Suppressor macrophage (primary cell): ENCODE data around the gene SHISAL1.
A peak's percentile ranks its signal among the peaks of the same experiment; 100 is the strongest.
"Not testable (repeated sequence)": the region's sequence is repeated elsewhere in the genome, so short reads cannot be mapped to it uniquely, and the experiment has no call there.

Experiments used
- DNase-seq, 4 experiments: peaks; one replicate each; pipeline ENCODE4 v3.0.0-alpha.2; 2020 to 2022

The SHISAL1 gene

GRCh38 chr22:44328326-44328725 is 15.6 kb upstream of the SHISAL1 start:
- DNase-seq: no peak

- DNase-seq: no peak
Observed at GRCh38 chr22:44326491-44326885, 13.7 kb upstream of the SHISAL1 start.

GRCh38 chr22:44325718-44326490 is 13.2 kb upstream of the SHISAL1 start:
- peak; percentile 6 to 40 (median 28) for DNase-seq

GRCh38 chr22:44323140-44323790 is 10.5 kb upstream of the SHISAL1 start:
- not testable (repeated sequence) for DNase-seq

GRCh38 chr22:44319685-44320084 is 6.9 kb upstream of the SHISAL1 start:
- DNase-seq: no peak

- DNase-seq: no peak
Observed at GRCh38 chr22:44318751-44319150, 6.0 kb upstream of the SHISAL1 start.

- no peak for DNase-seq
Observed at GRCh38 chr22:44317886-44318637, 5.3 kb upstream of the SHISAL1 start.

GRCh38 chr22:44317123-44317444 is 4.3 kb upstream of the SHISAL1 start:
- DNase-seq: no peak

- DNase-seq: no peak
Observed at GRCh38 chr22:44316393-44317122, 3.8 kb upstream of the SHISAL1 start.

- DNase-seq: no peak
Observed at GRCh38 chr22:44314425-44315067, 1.8 kb upstream of the SHISAL1 start.

- DNase-seq: no peak
Observed at GRCh38 chr22:44313385-44314006, 745 bp upstream of the SHISAL1 start.

GRCh38 chr22:44311855-44312170 is 938 bp downstream of the SHISAL1 start:
- DNase-seq: peak in 1 of 4 experiments; percentile 16

- no peak for DNase-seq
Observed at GRCh38 chr22:44311104-44311854, 1.5 kb downstream of the SHISAL1 start.

GRCh38 chr22:44309647-44310046 is 3.1 kb downstream of the SHISAL1 start:
- no peak for DNase-seq

GRCh38 chr22:44309137-44309536 is 3.6 kb downstream of the SHISAL1 start:
- peak; percentile 69 to 86 (median 80) for DNase-seq

- DNase-seq: no peak
Observed at GRCh38 chr22:44307509-44308169, 5.1 kb downstream of the SHISAL1 start.

- no peak for DNase-seq
Observed at GRCh38 chr22:44305888-44306287, 6.9 kb downstream of the SHISAL1 start.

GRCh38 chr22:44305455-44305854 is 7.3 kb downstream of the SHISAL1 start:
- DNase-seq: no peak

- DNase-seq: no peak
Observed at GRCh38 chr22:44304911-44305310, 7.8 kb downstream of the SHISAL1 start.

- no peak for DNase-seq
Observed at GRCh38 chr22:44304354-44304753, 8.4 kb downstream of the SHISAL1 start.

- DNase-seq: not testable (repeated sequence)
Observed at GRCh38 chr22:44302363-44302762, 10.4 kb downstream of the SHISAL1 start.
